GM12878 (cell line): ENCODE measurements around the gene SQOR.

Experiments used
- CEBPB ChIP-seq, 2 experiments: fragments of 150-350 bp in 1 of 2; IDR thresholded peaks; 2 replicates each; pipeline ENCODE4 v1.6.1; 2012 to 2014; ENCODE audit warnings: low read depth in 2 of 2, low read length in 2 of 2, borderline replicate concordance in 1 of 2, inconsistent platforms in 1 of 2
- DPF2 ChIP-seq: fragments of 450-650 bp; IDR thresholded peaks from 2 replicates; pipeline ENCODE4 v1.6.1; 2017; ENCODE audit warnings: mild to moderate bottlenecking
- EED ChIP-seq: sonication (generic); IDR thresholded peaks from 2 replicates; pipeline ENCODE4 v1.6.1; 2016; ENCODE audit warnings: antibody characterized with exemption, low read depth
- EZH2 ChIP-seq: IDR thresholded peaks from 2 replicates; pipeline ENCODE4 v1.6.1; 2012; ENCODE audit warnings: low read depth, mild to moderate bottlenecking, control low read depth, inconsistent platforms, low read length, borderline replicate concordance; ENCODE audit not compliant: control insufficient read depth
- MTA2 ChIP-seq: fragments of 450-650 bp; IDR thresholded peaks from 2 replicates; pipeline ENCODE4 v1.6.1; 2016; ENCODE audit warnings: low read depth, mild to moderate bottlenecking, moderate library complexity
- NFIC ChIP-seq: IDR thresholded peaks from 2 replicates; pipeline ENCODE4 v1.6.1; 2012; ENCODE audit warnings: low read depth, mild to moderate bottlenecking, inconsistent platforms, low read length, moderate library complexity
- POLR2AphosphoS5 ChIP-seq: IDR thresholded peaks from 2 replicates; pipeline ENCODE4 v1.6.1; 2011; ENCODE audit warnings: mild to moderate bottlenecking, low read length, inconsistent platforms
- SPI1 ChIP-seq: IDR thresholded peaks from 2 replicates; pipeline ENCODE4 v1.6.1; 2011; ENCODE audit warnings: low read depth, mild to moderate bottlenecking, low read length, moderate library complexity, borderline replicate concordance; ENCODE audit not compliant: insufficient read depth
- SRF ChIP-seq, 2 experiments: IDR thresholded peaks; 2 replicates each; pipeline ENCODE4 v1.6.1; 2011; ENCODE audit warnings: low read depth in 2 of 2, low read length in 2 of 2, mild to moderate bottlenecking in 1 of 2, moderate library complexity in 1 of 2
- WRNIP1 ChIP-seq: IDR thresholded peaks from 2 replicates; pipeline ENCODE4 v1.6.1; 2011; ENCODE audit warnings: low read depth, low read length, improper control_type of control experiment, borderline replicate concordance
- TF ChIP-seq, protein P1 (sequence below), 3 experiments: IDR thresholded peaks in 2 of 3; conservative IDR thresholded peaks in 1 of 3; 2 replicates each; pipeline ENCODE4 v1.5.1; 2011; ENCODE audit warnings: low read depth in 3 of 3, low read length in 3 of 3, mild to moderate bottlenecking in 3 of 3, control low read depth in 2 of 3, moderate library complexity in 2 of 3, inconsistent platforms in 1 of 3, mixed read lengths in 1 of 3; ENCODE audit not compliant: control insufficient read depth in 2 of 3, insufficient read depth in 1 of 3; ENCODE audit errors: extremely low read depth in 1 of 3

DNA sequence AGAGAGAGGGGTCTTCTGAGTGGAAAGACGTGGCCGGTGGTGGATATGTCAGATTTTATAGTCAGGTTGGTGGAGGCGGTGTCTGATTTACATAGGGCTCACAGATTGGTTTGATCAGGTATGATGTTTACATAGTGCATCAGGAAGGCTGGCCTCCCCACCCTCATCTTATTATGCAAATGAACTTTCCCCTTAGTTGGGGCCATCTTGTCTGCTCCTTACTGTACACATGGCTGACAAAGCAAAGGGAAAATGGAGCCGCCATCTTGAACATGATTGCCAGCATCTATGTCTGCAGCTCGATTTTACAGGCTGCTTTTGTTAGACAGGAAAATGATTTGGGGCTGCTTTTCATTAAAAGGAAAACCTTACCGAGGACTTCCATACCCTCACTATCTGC is 19.9 kb downstream of the SQOR start:
- TF ChIP-seq CEBPB (IDR thresholded peaks at IDR 0.05; ENCODE audit: borderline replicate concordance in 1 of 2, low read depth in 2 of 2, low read length in 2 of 2): no peak
- no peak for TF ChIP-seq EED
- no peak for TF ChIP-seq POLR2AphosphoS5
- TF ChIP-seq, protein P1, sequence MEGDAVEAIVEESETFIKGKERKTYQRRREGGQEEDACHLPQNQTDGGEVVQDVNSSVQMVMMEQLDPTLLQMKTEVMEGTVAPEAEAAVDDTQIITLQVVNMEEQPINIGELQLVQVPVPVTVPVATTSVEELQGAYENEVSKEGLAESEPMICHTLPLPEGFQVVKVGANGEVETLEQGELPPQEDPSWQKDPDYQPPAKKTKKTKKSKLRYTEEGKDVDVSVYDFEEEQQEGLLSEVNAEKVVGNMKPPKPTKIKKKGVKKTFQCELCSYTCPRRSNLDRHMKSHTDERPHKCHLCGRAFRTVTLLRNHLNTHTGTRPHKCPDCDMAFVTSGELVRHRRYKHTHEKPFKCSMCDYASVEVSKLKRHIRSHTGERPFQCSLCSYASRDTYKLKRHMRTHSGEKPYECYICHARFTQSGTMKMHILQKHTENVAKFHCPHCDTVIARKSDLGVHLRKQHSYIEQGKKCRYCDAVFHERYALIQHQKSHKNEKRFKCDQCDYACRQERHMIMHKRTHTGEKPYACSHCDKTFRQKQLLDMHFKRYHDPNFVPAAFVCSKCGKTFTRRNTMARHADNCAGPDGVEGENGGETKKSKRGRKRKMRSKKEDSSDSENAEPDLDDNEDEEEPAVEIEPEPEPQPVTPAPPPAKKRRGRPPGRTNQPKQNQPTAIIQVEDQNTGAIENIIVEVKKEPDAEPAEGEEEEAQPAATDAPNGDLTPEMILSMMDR (IDR thresholded peaks at IDR 0.05 in 2 of 3, conservative IDR thresholded peaks at IDR 0.05 in 1 of 3; ENCODE audit: control insufficient read depth in 2 of 3, extremely low read depth in 1 of 3, insufficient read depth in 1 of 3, low read depth in 3 of 3, low read length in 3 of 3): no peak
- no peak for TF ChIP-seq SRF (IDR thresholded peaks at IDR 0.05; ENCODE audit: low read depth in 2 of 2, low read length in 2 of 2)
- TF ChIP-seq NFIC: no peak
- no peak for TF ChIP-seq EZH2
- TF ChIP-seq WRNIP1: no peak
- no peak for TF ChIP-seq DPF2
- TF ChIP-seq MTA2: no peak
- no peak for TF ChIP-seq SPI1
